SK-N-SH treated with all-trans-retinoic acid at 6 μM for 48 hours (cell line): ENCODE data around the gene THY1.

Experiments
- ATAC-seq: fragments of 200-7000 bp; cut with Tn5 transposase; 3 replicates; pipeline ENCODE4 v1.9.1; 2020; ENCODE audit warnings: mild to moderate bottlenecking, moderate library complexity
- ARNTL ChIP-seq: fragments of 450-650 bp; formaldehyde crosslinking; IDR thresholded peaks from 2 replicates; pipeline ENCODE4 v1.5.0; 2020; ENCODE audit warnings: low read depth, mild to moderate bottlenecking, moderate library complexity, borderline replicate concordance
- CSDC2 ChIP-seq: fragments of 250-450 bp; sonication (Bioruptor Pico); IDR thresholded peaks from 2 replicates; pipeline ENCODE4 v1.5.0; 2020; ENCODE audit warnings: mild to moderate bottlenecking, moderate library complexity
- ESRRG ChIP-seq: fragments of 250-450 bp; sonication (Bioruptor Pico); IDR thresholded peaks from 2 replicates; pipeline ENCODE4 v1.6.1; 2021; ENCODE audit warnings: mild to moderate bottlenecking
- GLIS3 ChIP-seq: fragments of 250-450 bp; sonication (Bioruptor Pico); IDR thresholded peaks from 2 replicates; pipeline ENCODE4 v1.5.0; 2020; ENCODE audit warnings: mild to moderate bottlenecking, moderate library complexity
- ISL1 ChIP-seq: fragments of 250-450 bp; sonication (Bioruptor Pico); IDR thresholded peaks from 2 replicates; pipeline ENCODE4 v2.1.2; 2022; ENCODE audit warnings: mild to moderate bottlenecking, moderate library complexity
- OSR1 ChIP-seq: fragments of 250-450 bp; sonication (Bioruptor Pico); IDR thresholded peaks from 2 replicates; pipeline ENCODE4 v1.8.0; 2022; ENCODE audit warnings: moderate library complexity, mild to moderate bottlenecking, inconsistent platforms
- PPARA ChIP-seq: fragments of 250-450 bp; sonication (Bioruptor Pico); IDR thresholded peaks from 2 replicates; pipeline ENCODE4 v1.5.0; 2020; ENCODE audit warnings: mild to moderate bottlenecking, borderline replicate concordance
- RARB ChIP-seq: fragments of 250-450 bp; sonication (Bioruptor Pico); IDR thresholded peaks from 2 replicates; pipeline ENCODE4 v1.8.0; 2021; ENCODE audit warnings: mild to moderate bottlenecking, moderate library complexity
- SNAI2 ChIP-seq: fragments of 250-450 bp; sonication (Bioruptor Pico); IDR thresholded peaks from 2 replicates; pipeline ENCODE4 v1.5.0; 2020; ENCODE audit warnings: mild to moderate bottlenecking, moderate library complexity
- TCF4 ChIP-seq: fragments of 250-450 bp; sonication (Bioruptor Pico); IDR thresholded peaks from 2 replicates; pipeline ENCODE4 v1.8.0; 2021; ENCODE audit warnings: mild to moderate bottlenecking, moderate library complexity, borderline replicate concordance
- TOX ChIP-seq: fragments of 250-450 bp; sonication (Bioruptor Pico); IDR thresholded peaks from 2 replicates; pipeline ENCODE4 v1.8.0; 2021; ENCODE audit warnings: mild to moderate bottlenecking, moderate library complexity, borderline replicate concordance
- ZC3H10 ChIP-seq: fragments of 250-450 bp; sonication (Bioruptor Pico); IDR thresholded peaks from 2 replicates; pipeline ENCODE4 v1.5.1; 2021; ENCODE audit warnings: mild to moderate bottlenecking, moderate library complexity
- ZFP3 ChIP-seq: fragments of 250-450 bp; sonication (Bioruptor Pico); IDR thresholded peaks from 2 replicates; pipeline ENCODE4 v1.5.0; 2020; ENCODE audit warnings: mild to moderate bottlenecking, moderate library complexity
- ZFP30 ChIP-seq: fragments of 450-650 bp; formaldehyde crosslinking; IDR thresholded peaks from 2 replicates; pipeline ENCODE4 v1.5.0; 2022; ENCODE audit warnings: mild to moderate bottlenecking, moderate library complexity
- ZNF565 ChIP-seq: fragments of 450-650 bp; formaldehyde crosslinking; conservative IDR thresholded peaks from 2 replicates; pipeline ENCODE4 v1.5.0; 2020; ENCODE audit warnings: low read depth, mild to moderate bottlenecking, moderate library complexity
- ZNF8 ChIP-seq: fragments of 450-650 bp; formaldehyde crosslinking; IDR thresholded peaks from 2 replicates; pipeline ENCODE4 v1.5.0; 2020; ENCODE audit warnings: mild to moderate bottlenecking, moderate library complexity
- TF ChIP-seq, protein P1 (sequence below): fragments of 250-450 bp; sonication (Bioruptor Pico); IDR thresholded peaks from 2 replicates; pipeline ENCODE4 v1.8.0; 2020; ENCODE audit warnings: mild to moderate bottlenecking, moderate library complexity, borderline replicate concordance
- TF ChIP-seq, protein P2 (sequence below): fragments of 250-450 bp; sonication (Bioruptor Pico); IDR thresholded peaks from 2 replicates; pipeline ENCODE4 v1.5.0; 2020; ENCODE audit warnings: mild to moderate bottlenecking, moderate library complexity
- TF ChIP-seq, protein P3 (sequence below): fragments of 250-450 bp; sonication (Bioruptor Pico); IDR thresholded peaks from 2 replicates; pipeline ENCODE4 v1.8.0; 2021; ENCODE audit warnings: low read depth, mild to moderate bottlenecking, moderate library complexity, borderline replicate concordance
- TF ChIP-seq, protein P4 (sequence below): fragments of 250-450 bp; sonication (Bioruptor Pico); IDR thresholded peaks from 2 replicates; pipeline ENCODE4 v1.5.1; 2020; ENCODE audit warnings: low read depth, mild to moderate bottlenecking, moderate library complexity
- TF ChIP-seq, protein P5 (sequence below): fragments of 250-450 bp; sonication (Bioruptor Pico); IDR thresholded peaks from 2 replicates; pipeline ENCODE4 v1.5.1; 2021; ENCODE audit warnings: mild to moderate bottlenecking, moderate library complexity

THY1 gene

DNA sequence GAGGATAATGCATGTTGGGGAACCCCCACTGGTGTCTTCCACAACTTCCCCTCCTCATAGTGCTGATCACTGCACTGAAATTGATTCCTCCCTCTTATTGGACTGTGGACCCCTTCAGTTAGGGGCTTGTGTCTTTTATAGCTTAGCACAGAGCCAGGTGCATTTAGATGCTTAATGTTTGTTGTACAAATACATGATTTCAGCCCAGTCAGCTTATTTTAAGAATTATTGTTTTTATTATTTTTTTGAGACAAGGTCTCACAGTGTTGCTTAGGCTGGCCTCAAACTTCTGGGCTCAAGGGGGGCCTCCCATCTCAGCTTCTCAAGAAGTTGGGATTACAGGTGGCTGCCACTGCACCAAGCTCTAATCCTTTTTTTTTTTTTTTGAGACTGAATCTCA lies 8.2 kb downstream of the THY1 start (continued):
- TF ChIP-seq ARNTL (CRISPR knock-in tag) (no peak), ZFP30 (CRISPR knock-in tag) (no peak), ZC3H10 (no peak), ZNF8 (CRISPR knock-in tag) (no peak), TCF4 (no peak)
- TF ChIP-seq, protein P1, sequence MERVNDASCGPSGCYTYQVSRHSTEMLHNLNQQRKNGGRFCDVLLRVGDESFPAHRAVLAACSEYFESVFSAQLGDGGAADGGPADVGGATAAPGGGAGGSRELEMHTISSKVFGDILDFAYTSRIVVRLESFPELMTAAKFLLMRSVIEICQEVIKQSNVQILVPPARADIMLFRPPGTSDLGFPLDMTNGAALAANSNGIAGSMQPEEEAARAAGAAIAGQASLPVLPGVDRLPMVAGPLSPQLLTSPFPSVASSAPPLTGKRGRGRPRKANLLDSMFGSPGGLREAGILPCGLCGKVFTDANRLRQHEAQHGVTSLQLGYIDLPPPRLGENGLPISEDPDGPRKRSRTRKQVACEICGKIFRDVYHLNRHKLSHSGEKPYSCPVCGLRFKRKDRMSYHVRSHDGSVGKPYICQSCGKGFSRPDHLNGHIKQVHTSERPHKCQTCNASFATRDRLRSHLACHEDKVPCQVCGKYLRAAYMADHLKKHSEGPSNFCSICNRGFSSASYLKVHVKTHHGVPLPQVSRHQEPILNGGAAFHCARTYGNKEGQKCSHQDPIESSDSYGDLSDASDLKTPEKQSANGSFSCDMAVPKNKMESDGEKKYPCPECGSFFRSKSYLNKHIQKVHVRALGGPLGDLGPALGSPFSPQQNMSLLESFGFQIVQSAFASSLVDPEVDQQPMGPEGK (CRISPR knock-in tag) = no peak
- TF ChIP-seq, all 23 proteins: peak for 0

DNA sequence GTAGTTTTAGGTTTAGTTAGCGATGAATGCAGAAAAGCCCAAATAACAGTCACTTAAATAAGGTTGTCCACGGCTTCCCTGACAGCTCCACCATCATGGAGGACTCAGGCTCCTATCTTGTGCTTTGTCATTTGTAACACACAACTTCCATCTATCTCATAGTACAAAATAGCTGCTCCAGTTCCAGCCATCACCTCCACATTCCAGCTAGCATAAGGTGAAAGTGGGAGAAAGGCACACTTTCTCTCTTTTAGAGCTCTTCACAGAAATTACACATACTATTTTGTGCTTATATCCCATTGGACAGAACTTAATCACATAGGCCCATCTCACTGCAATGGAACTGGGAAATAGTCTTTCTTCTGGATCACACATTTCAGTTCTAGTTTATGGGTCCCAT lies 8.7 kb downstream of the THY1 start:
- TF ChIP-seq RARB (CRISPR knock-in tag) (no peak), PPARA (CRISPR knock-in tag) (no peak), ZNF565 (no peak), ESRRG (CRISPR knock-in tag) (no peak), CSDC2 (no peak), ISL1 (CRISPR knock-in tag) (no peak), SNAI2 (CRISPR knock-in tag) (no peak)
- TF ChIP-seq, protein P2, sequence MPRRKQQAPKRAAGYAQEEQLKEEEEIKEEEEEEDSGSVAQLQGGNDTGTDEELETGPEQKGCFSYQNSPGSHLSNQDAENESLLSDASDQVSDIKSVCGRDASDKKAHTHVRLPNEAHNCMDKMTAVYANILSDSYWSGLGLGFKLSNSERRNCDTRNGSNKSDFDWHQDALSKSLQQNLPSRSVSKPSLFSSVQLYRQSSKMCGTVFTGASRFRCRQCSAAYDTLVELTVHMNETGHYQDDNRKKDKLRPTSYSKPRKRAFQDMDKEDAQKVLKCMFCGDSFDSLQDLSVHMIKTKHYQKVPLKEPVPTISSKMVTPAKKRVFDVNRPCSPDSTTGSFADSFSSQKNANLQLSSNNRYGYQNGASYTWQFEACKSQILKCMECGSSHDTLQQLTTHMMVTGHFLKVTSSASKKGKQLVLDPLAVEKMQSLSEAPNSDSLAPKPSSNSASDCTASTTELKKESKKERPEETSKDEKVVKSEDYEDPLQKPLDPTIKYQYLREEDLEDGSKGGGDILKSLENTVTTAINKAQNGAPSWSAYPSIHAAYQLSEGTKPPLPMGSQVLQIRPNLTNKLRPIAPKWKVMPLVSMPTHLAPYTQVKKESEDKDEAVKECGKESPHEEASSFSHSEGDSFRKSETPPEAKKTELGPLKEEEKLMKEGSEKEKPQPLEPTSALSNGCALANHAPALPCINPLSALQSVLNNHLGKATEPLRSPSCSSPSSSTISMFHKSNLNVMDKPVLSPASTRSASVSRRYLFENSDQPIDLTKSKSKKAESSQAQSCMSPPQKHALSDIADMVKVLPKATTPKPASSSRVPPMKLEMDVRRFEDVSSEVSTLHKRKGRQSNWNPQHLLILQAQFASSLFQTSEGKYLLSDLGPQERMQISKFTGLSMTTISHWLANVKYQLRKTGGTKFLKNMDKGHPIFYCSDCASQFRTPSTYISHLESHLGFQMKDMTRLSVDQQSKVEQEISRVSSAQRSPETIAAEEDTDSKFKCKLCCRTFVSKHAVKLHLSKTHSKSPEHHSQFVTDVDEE = no peak
- TF ChIP-seq, protein P3, sequence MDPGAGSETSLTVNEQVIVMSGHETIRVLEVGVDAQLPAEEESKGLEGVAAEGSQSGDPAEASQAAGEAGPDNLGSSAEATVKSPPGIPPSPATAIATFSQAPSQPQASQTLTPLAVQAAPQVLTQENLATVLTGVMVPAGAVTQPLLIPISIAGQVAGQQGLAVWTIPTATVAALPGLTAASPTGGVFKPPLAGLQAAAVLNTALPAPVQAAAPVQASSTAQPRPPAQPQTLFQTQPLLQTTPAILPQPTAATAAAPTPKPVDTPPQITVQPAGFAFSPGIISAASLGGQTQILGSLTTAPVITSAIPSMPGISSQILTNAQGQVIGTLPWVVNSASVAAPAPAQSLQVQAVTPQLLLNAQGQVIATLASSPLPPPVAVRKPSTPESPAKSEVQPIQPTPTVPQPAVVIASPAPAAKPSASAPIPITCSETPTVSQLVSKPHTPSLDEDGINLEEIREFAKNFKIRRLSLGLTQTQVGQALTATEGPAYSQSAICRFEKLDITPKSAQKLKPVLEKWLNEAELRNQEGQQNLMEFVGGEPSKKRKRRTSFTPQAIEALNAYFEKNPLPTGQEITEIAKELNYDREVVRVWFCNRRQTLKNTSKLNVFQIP = no peak
- ATAC-seq = no peak

DNA sequence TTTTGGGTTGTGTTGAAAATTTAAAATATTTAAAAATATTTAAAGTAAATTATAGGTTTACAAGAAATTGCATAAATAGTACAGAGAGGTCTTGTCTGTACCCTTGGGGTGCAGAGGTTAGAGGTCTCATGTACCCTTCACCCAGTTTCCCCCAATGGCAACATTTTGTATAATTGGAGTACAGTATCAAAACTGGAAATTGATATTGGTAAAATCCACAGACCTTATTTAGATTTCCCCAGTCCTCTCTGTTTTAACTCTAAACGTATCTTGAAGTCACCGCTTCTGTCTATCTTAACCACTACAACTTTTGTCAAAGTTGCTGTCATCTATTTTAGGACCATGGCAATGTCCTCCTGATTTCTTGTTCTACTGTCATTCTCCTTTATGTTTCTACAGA lies 10.9 kb downstream of the THY1 start:
- ATAC-seq = no peak
- TF ChIP-seq ESRRG (CRISPR knock-in tag) (no peak), ZNF565 (no peak), CSDC2 (no peak), ZFP3 (CRISPR knock-in tag) (no peak), ZC3H10 (no peak)
- TF ChIP-seq, protein P4, sequence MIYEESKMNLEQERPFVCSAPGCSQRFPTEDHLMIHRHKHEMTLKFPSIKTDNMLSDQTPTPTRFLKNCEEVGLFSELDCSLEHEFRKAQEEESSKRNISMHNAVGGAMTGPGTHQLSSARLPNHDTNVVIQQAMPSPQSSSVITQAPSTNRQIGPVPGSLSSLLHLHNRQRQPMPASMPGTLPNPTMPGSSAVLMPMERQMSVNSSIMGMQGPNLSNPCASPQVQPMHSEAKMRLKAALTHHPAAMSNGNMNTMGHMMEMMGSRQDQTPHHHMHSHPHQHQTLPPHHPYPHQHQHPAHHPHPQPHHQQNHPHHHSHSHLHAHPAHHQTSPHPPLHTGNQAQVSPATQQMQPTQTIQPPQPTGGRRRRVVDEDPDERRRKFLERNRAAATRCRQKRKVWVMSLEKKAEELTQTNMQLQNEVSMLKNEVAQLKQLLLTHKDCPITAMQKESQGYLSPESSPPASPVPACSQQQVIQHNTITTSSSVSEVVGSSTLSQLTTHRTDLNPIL = no peak
- TF ChIP-seq, all 23 proteins: peak for 0

DNA sequence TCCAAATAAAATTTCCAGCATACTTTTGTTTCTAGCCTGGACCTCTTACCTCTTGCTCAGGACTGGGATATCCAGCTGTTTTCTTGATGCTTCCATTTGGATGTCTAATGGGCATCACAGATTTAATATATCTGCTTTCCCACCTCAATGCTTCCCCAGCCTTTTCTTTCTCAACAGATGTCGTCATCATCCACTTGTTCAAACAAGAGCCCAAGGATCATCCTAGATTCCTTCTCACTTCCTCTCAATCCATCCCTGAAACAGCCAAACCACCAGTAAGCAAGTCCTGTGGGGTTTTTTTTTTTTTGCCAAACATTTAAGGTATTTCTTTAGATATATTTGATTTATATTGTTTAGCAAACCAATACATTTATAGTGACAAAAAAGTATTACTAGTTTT lies 12.5 kb downstream of the THY1 start:
- no peak for ATAC-seq
- TF ChIP-seq ZNF565 = no peak
- TF ChIP-seq ISL1 (CRISPR knock-in tag) = no peak
- no peak for TF ChIP-seq GLIS3 (CRISPR knock-in tag)
- TF ChIP-seq ARNTL (CRISPR knock-in tag) = no peak
- no peak for TF ChIP-seq ZFP3 (CRISPR knock-in tag)
- TF ChIP-seq OSR1 (CRISPR knock-in tag) = no peak
- no peak for TF ChIP-seq CSDC2
- TF ChIP-seq TOX (CRISPR knock-in tag) = no peak

DNA sequence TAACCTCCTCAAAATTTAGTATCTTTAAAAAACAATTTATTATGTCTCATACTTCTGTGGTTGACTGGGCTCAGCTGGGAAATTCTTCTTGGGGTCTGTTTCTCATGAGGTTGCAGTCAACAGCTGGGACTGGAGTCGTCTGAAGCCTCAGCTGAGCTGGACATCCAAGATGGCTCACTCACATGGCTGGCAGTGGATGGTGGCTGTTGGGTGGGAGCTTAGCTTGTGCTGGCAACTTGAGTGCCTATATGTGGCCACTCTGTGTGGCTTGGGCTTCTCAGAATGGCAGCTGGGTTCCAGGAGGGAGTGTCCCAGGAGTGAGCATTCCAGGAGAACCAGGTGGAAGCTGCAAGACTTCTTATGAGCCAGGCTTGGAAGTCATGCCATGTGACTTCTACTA lies 13.2 kb downstream of the THY1 start:
- TF ChIP-seq ESRRG (CRISPR knock-in tag) = no peak
- TF ChIP-seq SNAI2 (CRISPR knock-in tag) = no peak
- TF ChIP-seq, protein P5, sequence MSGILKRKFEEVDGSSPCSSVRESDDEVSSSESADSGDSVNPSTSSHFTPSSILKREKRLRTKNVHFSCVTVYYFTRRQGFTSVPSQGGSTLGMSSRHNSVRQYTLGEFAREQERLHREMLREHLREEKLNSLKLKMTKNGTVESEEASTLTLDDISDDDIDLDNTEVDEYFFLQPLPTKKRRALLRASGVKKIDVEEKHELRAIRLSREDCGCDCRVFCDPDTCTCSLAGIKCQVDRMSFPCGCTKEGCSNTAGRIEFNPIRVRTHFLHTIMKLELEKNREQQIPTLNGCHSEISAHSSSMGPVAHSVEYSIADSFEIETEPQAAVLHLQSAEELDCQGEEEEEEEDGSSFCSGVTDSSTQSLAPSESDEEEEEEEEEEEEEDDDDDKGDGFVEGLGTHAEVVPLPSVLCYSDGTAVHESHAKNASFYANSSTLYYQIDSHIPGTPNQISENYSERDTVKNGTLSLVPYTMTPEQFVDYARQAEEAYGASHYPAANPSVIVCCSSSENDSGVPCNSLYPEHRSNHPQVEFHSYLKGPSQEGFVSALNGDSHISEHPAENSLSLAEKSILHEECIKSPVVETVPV = no peak
- TF ChIP-seq ZFP30 (CRISPR knock-in tag) = no peak
- TF ChIP-seq OSR1 (CRISPR knock-in tag) = no peak
- TF ChIP-seq TOX (CRISPR knock-in tag) = no peak
- no peak for TF ChIP-seq PPARA (CRISPR knock-in tag)
- TF ChIP-seq, protein P1 (CRISPR knock-in tag) = no peak
- TF ChIP-seq ISL1 (CRISPR knock-in tag) = no peak
- no peak for TF ChIP-seq ZFP3 (CRISPR knock-in tag)
- ATAC-seq = no peak
